ENCODE data around the gene MRPL30.
"Not testable (repeated sequence)": the region's sequence is repeated elsewhere in the genome, so short reads cannot be mapped to it uniquely, and the experiment has no call there.

MRPL30 gene

GRCh38 chr2:99180755-99181623 lies at the start of gene MRPL30, which contains the start of gene MITD1:
Gene MRPL30 (plus strand): TSS chr2:99181184. CDS start chr2:99186204, 5,020 bp downstream.
Gene MITD1 (minus strand): TSS chr2:99181058. CDS start chr2:99180981, 77 bp downstream.
- DNase-seq (ENCODE audit: low spot score), result peak; percentile 89

DNA sequence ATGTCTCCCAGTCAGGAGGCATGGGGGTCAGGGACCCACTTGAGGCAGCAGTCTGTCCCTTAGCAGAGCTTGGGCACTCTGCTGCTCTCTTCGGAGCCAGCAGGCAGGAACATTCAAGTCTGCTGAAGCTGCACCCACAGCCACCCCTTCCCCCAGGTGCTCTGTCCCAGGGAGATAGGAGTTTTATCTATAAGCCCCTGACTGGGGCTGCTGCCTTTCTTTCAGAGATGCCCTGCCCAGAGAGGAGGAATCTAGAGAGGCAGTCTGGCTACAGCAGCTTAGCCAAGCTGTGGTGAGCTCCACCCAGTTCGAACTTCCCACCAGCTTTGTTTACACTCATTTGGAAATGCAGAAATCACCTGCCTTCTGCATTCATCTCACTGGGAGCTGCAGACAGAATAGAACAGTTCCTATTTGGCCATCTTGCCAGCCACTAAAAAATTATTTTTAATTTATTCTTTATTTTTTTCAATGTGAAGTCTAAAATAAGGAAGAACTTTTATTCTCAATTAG lies 45.9 kb upstream of the MRPL30 start:
- not testable (repeated sequence) for DNase-seq (ENCODE audit: low spot score)

GRCh38 chr2:99139003-99139402 lies 42.0 kb upstream of the MRPL30 start:
- DNase-seq (ENCODE audit: low spot score), result no peak

- DNase-seq (ENCODE audit: low spot score), result no peak
Observed at GRCh38 chr2:99140056-99140859, 40.7 kb upstream of the MRPL30 start.

GRCh38 chr2:99140860-99141109 lies 40.2 kb upstream of the MRPL30 start:
- peak; percentile 33 for DNase-seq (ENCODE audit: low spot score)

- peak; percentile 86 for DNase-seq (ENCODE audit: low spot score)
Observed at GRCh38 chr2:99141110-99142108, 39.6 kb upstream of the MRPL30 start, which contains the start of gene C2orf15. Gene C2orf15 (plus strand): TSS chr2:99141707. CDS start chr2:99150559, 8,852 bp downstream.

GRCh38 chr2:99150706-99151105 lies 30.3 kb upstream of the MRPL30 start:
- no peak for DNase-seq (ENCODE audit: low spot score)

- no peak for DNase-seq (ENCODE audit: low spot score)
Observed at GRCh38 chr2:99152199-99152895, 28.6 kb upstream of the MRPL30 start.

GRCh38 chr2:99153921-99154604 lies 26.9 kb upstream of the MRPL30 start:
- DNase-seq (ENCODE audit: low spot score), result peak; percentile 20

- DNase-seq (ENCODE audit: low spot score), result peak; percentile 96
Observed at GRCh38 chr2:99154643-99155536, 26.1 kb upstream of the MRPL30 start, which contains the start of the genes LIPT1 and TSGA10. Gene LIPT1 (plus strand): TSS chr2:99154967. CDS start chr2:99161958, 6,991 bp downstream. Gene TSGA10 (minus strand): TSS chr2:99154942. CDS start chr2:99109439, 45,503 bp downstream.

- DNase-seq (ENCODE audit: low spot score), result no peak
Observed at GRCh38 chr2:99156891-99157290, 24.1 kb upstream of the MRPL30 start.

GRCh38 chr2:99158599-99158998 lies 22.4 kb upstream of the MRPL30 start:
- DNase-seq (ENCODE audit: low spot score), result no peak

DNA sequence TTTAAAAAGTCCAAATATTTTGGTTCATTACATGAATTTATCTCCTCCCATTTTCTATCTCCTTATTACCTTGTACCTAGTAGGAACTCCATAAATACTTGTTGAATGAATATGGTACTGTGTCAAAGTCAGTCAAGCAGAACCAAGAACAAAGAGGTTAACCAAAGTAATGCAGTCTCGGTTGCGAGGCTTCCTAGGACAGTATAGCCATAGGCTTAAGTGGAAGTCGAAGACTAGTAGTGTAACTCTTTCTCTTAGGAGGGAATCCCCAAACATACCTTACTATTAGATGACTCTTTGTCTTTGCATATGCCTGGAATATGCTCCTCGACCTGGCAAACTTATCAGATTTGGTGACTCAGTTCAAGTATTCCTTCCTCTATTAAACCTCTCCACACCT lies 21.4 kb upstream of the MRPL30 start:
- no peak for DNase-seq (ENCODE audit: low spot score)

- DNase-seq (ENCODE audit: low spot score), result no peak
Observed at GRCh38 chr2:99166218-99166617, 14.8 kb upstream of the MRPL30 start.

- no peak for DNase-seq (ENCODE audit: low spot score)
Observed at GRCh38 chr2:99169534-99169933, 11.4 kb upstream of the MRPL30 start.

GRCh38 chr2:99171377-99172140 lies 9.4 kb upstream of the MRPL30 start:
- DNase-seq (ENCODE audit: low spot score), result no peak

DNA sequence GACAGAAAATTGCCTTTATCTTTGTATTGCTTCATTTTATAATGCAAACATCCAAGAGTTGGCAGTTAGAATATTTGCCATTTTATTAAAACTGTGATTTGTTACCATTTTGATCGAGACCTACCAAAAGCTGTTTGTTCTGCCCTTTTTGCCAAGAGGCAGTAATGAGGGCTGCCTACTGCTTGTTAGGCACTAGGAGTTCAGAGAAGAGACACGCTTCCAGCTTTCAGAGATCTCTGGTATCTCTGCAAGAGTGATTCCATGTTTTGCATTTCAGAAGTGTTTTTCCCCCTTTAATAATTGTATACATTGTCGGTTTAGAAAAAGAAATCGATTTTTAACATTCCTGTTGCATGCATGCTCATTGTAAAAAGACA lies 628 bp downstream of the MRPL30 start:
- DNase-seq (ENCODE audit: low spot score), result no peak

DNA sequence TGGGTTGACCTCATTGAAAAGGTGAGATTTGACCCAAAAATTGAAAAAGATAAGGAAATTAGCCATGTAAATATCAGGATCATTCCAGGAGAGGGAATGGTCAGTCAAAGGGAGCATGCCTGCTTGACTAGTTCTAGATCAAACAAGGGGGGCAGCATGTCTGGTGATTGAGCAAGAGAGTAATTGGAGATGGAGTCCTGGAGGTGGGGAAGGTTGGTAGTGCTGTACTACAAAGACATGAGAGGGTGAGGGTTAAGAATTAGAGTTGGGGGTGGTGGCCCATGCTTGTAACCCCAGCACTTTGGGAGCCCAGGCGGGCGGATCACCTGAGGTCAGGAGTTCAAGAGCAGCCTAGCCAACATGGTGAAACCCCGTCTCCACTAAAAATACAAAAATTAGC lies 2.0 kb downstream of the MRPL30 start:
- DNase-seq (ENCODE audit: low spot score), result no peak

Measured in AG08396 (cell line).